Measurements from ENCODE around the gene HSD17B7.

Gene HSD17B7

GRCh38 chr1:162861101-162861500, 70.6 kb downstream of the HSD17B7 start, which contains the start of gene CCDC190:
Gene CCDC190, minus strand, starts transcription at chr1:162861175. Its CDS starts 1,529 bp downstream, at chr1:162859646.
- ATAC-seq: peak; percentile 24; the same call in 1 of the 3 replicates
- no peak for TF ChIP-seq PPARA (CRISPR knock-in tag; IDR thresholded peaks at IDR 0.05; ENCODE audit: borderline replicate concordance)
- TF ChIP-seq CSRNP3 (CRISPR knock-in tag; IDR thresholded peaks at IDR 0.05): no peak
- TF ChIP-seq TCF4 (CRISPR knock-in tag; IDR thresholded peaks at IDR 0.05; ENCODE audit: borderline replicate concordance): no peak
- no peak for TF ChIP-seq CREB5 (CRISPR knock-in tag; IDR thresholded peaks at IDR 0.05; ENCODE audit: low read depth)
- TF ChIP-seq ZNF8 (CRISPR knock-in tag; IDR thresholded peaks at IDR 0.05): no peak
- TF ChIP-seq ISL1 (CRISPR knock-in tag; IDR thresholded peaks at IDR 0.05): no peak
- no peak for TF ChIP-seq GLIS3 (CRISPR knock-in tag; IDR thresholded peaks at IDR 0.05)
- no peak for TF ChIP-seq RARB (CRISPR knock-in tag; IDR thresholded peaks at IDR 0.05)
- no peak for TF ChIP-seq ZFP30 (CRISPR knock-in tag; IDR thresholded peaks at IDR 0.05)
- no peak for TF ChIP-seq ZC3H10 (CRISPR knock-in tag; IDR thresholded peaks at IDR 0.05)
- TF ChIP-seq BACH2 (CRISPR knock-in tag; IDR thresholded peaks at IDR 0.05; ENCODE audit: borderline replicate concordance): no peak

GRCh38 chr1:162861625-162862024, 71.1 kb downstream of the HSD17B7 start:
- TF ChIP-seq ZFP30 (CRISPR knock-in tag; IDR thresholded peaks at IDR 0.05): no peak
- no peak for ATAC-seq

Measured in SK-N-SH treated with all-trans-retinoic acid at 6 μM for 48 hours (cell line).